Left cardiac atrium (tissue), 2 donors: ENCODE results near the gene DMPK. TPM values are rescaled to one million over a fixed set of nuclear protein-coding genes. Genes with fewer than 3 reads are reported as not detected.

ENCODE experiments used
- total RNA-seq, 2 donors: library from RNA; stranded (reverse); fragmentation: NEBNext Ultra II Directional; extraction: Animal tissue kit (Norgen Biotek cat#: 25700); gene quantifications; one replicate each; pipeline ENCODE4 v1.2.1, GENCODE V29; 2021
- donor health status: DM: no; HTN: yes; CAD: no; lungs with severe emphysema.
- donor health status: DM: yes; HTN: yes; CAD: no.

Gene DMPK
- total RNA-seq, 2 donors from 2014 or later: 200 to 241 TPM

Other genes with a start within 250 kb of the DMPK start
- gene OPA3, start 197.7 kb downstream of the DMPK start, total RNA-seq: 10 to 100 TPM; 19.1 to 27.1 TPM
- 10 to 100 TPM in 1 of 2 donors, 1 to 10 TPM in 1; 5.2 to 17.7 TPM for gene GPR4, start 180.3 kb downstream of the DMPK start, total RNA-seq
- 10 to 100 TPM; 30.1 to 34.8 TPM for gene EML2, start 143.1 kb downstream of the DMPK start, total RNA-seq
- 10 to 100 TPM in 1 of 2 donors, 1 to 10 TPM in 1; 7.2 to 11.0 TPM for gene GIPR, start 114.3 kb downstream of the DMPK start, total RNA-seq
- 100 to 1,000 TPM; 251 to 270 TPM for gene SNRPD2, start 90.5 kb downstream of the DMPK start, total RNA-seq
- 1 to 10 TPM; 2.9 to 3.2 TPM for gene QPCTL, start 89.8 kb downstream of the DMPK start, total RNA-seq
- 10 to 100 TPM in 1 of 2 donors, 1 to 10 TPM in 1; 9.6 to 10.8 TPM for gene FBXO46, start 51.6 kb downstream of the DMPK start, total RNA-seq
- under 1 TPM; 0.21 to 0.24 TPM for gene MEIOSIN, start 49.1 kb downstream of the DMPK start, total RNA-seq
- gene SIX5, start 13.2 kb downstream of the DMPK start, total RNA-seq: 10 to 100 TPM; 15.6 to 21.1 TPM
- 10 to 100 TPM; 55.3 to 57.7 TPM for gene DMWD, start 10.4 kb upstream of the DMPK start, total RNA-seq
- gene RSPH6A, start 32.8 kb upstream of the DMPK start, total RNA-seq: not detected
- gene SYMPK, start 80.7 kb upstream of the DMPK start, total RNA-seq: 10 to 100 TPM; 29.0 to 29.6 TPM
- gene FOXA3, start 81.8 kb upstream of the DMPK start, total RNA-seq: not detected
- 10 to 100 TPM; 18.3 to 21.3 TPM for gene IRF2BP1, start 103.7 kb upstream of the DMPK start, total RNA-seq
- gene MYPOP, start 120.1 kb upstream of the DMPK start, total RNA-seq: 10 to 100 TPM in 1 of 2 donors, 1 to 10 TPM in 1; 9.3 to 12.8 TPM
- not detected for gene NANOS2, start 132.3 kb upstream of the DMPK start, total RNA-seq
- 1 to 10 TPM; 4.2 to 5.8 TPM for gene NOVA2, start 191.4 kb upstream of the DMPK start, total RNA-seq
- gene CCDC61, start 213.0 kb upstream of the DMPK start, total RNA-seq: 10 to 100 TPM; 10.0 to 10.8 TPM
- under 1 TPM in 1 of 2 donors, not detected in 1; 0.32 TPM for gene PGLYRP1, start 240.6 kb upstream of the DMPK start, total RNA-seq